Endothelial cell of umbilical vein (primary cell): Measurements from ENCODE around the gene FYN. TPM values are rescaled to one million over a fixed set of nuclear protein-coding genes. Genes with fewer than 3 reads are reported as not detected.

Experiments
- BruUV-seq: library from RNA; stranded (reverse); fragments of 400-500 nt; replicated peaks from 2 replicates; lab custom pipeline; 2021; lab: Mats Ljungman, UMichigan
- CTCF ChIA-PET: fragments of 300-600, 350-600 bp; sonication (Branson Sonifier 250); formaldehyde crosslinking; loops from one replicate; lab custom pipeline; 2021; ENCODE audit warnings: antibody characterized with exemption, inconsistent platforms; lab: Charles Lee
- POLR2A ChIA-PET: fragments of 300-600, 350-600 bp; sonication (Branson Sonifier 250); formaldehyde crosslinking; loops from one replicate; lab custom pipeline; 2021; ENCODE audit warnings: antibody characterized with exemption, inconsistent platforms; lab: Charles Lee
- DNase-seq: peaks from one replicate; pipeline ENCODE4 v3.0.0-alpha.2; 2011; ENCODE audit warnings: low read depth, low spot score
- FAIRE-seq: peaks from 2 replicates; lab custom pipeline; 2011; peaks lifted over from hg19 to GRCh38; lab: Jason Lieb, UNC
- H2AFZ ChIP-seq: 2 replicates; pipeline ENCODE4 v1.6.0; 2012; ENCODE audit warnings: low read depth, low read length, control low read depth, inconsistent platforms
- H3K27ac ChIP-seq: 2 replicates; pipeline ENCODE4 v1.5.1; 2011; ENCODE audit warnings: low read depth, mild to moderate bottlenecking, control low read depth, low read length, moderate library complexity; ENCODE audit not compliant: insufficient read depth
- H3K27me3 ChIP-seq, 2 experiments: 2 replicates each; pipeline versions ENCODE4 v1.6.0 to v1.6.1; 2011; ENCODE audit warnings: low read length in 2 of 2, mixed read lengths in 1 of 2; ENCODE audit not compliant: control insufficient read depth in 2 of 2, insufficient read depth in 2 of 2
- H3K36me3 ChIP-seq, 2 experiments: 2 replicates in 1 of 2; 3 replicates in 1 of 2; pipeline ENCODE4 v1.5.1; 2011; ENCODE audit warnings: low read length in 2 of 2, mild to moderate bottlenecking in 1 of 2, moderate library complexity in 1 of 2; ENCODE audit not compliant: control insufficient read depth in 2 of 2, insufficient read depth in 2 of 2; ENCODE audit errors: extremely low read depth in 1 of 2
- H3K4me1 ChIP-seq: 3 replicates; pipeline ENCODE4 v1.5.1; 2011; ENCODE audit warnings: mild to moderate bottlenecking, low read length; ENCODE audit not compliant: control insufficient read depth, insufficient read depth; ENCODE audit errors: extremely low read depth
- H3K4me2 ChIP-seq: 2 replicates; pipeline ENCODE4 v1.6.1; 2011; ENCODE audit warnings: low read length, control low read depth, mixed read lengths; ENCODE audit not compliant: insufficient read depth
- H3K4me3 ChIP-seq, 3 experiments: fragments of 200-600 bp in 1 of 3; sonication (generic), shearing (Covaris generic) in 1 of 3; replicated peaks in 1 of 3; 2 replicates each; pipeline ENCODE4 v1.5.1; 2011 to 2016; ENCODE audit warnings: control low read depth in 3 of 3, low read length in 3 of 3, mild to moderate bottlenecking in 2 of 3, inconsistent platforms in 1 of 3, low read depth in 1 of 3, moderate library complexity in 1 of 3; ENCODE audit not compliant: insufficient read depth in 1 of 3
- H3K79me2 ChIP-seq: 2 replicates; pipeline ENCODE4 v1.6.0; 2012; ENCODE audit warnings: low read length, inconsistent platforms; ENCODE audit not compliant: control insufficient read depth, insufficient read depth
- H3K9ac ChIP-seq: replicated peaks from 2 replicates; pipeline ENCODE3; 2011; ENCODE audit warnings: low read length, control low read depth; ENCODE audit not compliant: insufficient read depth; ENCODE audit errors: extremely low read depth
- H3K9me1 ChIP-seq: replicated peaks from 3 replicates; pipeline ENCODE4 v1.6.0; 2011; ENCODE audit warnings: mild to moderate bottlenecking, low read length; ENCODE audit not compliant: control insufficient read depth, insufficient read depth; ENCODE audit errors: extremely low read depth
- H3K9me3 ChIP-seq: replicated peaks from 2 replicates; pipeline ENCODE4 v1.5.1; 2012; ENCODE audit warnings: low read length, inconsistent platforms; ENCODE audit not compliant: control insufficient read depth, insufficient read depth
- H4K20me1 ChIP-seq: replicated peaks from 2 replicates; pipeline ENCODE3; 2011; ENCODE audit warnings: mild to moderate bottlenecking, low read length; ENCODE audit not compliant: control insufficient read depth, insufficient read depth; ENCODE audit errors: extremely low read depth
- EZH2 ChIP-seq: IDR thresholded peaks from 2 replicates; pipeline ENCODE4 v1.6.1; 2012; ENCODE audit warnings: borderline replicate concordance, low read depth, mild to moderate bottlenecking, moderate library complexity, low read length, inconsistent platforms; ENCODE audit not compliant: severe bottlenecking
- FOS ChIP-seq: IDR thresholded peaks from 2 replicates; pipeline ENCODE4 v1.6.1; 2011; ENCODE audit warnings: mild to moderate bottlenecking, low read length, moderate library complexity, borderline replicate concordance; ENCODE audit not compliant: insufficient read depth
- GATA2 ChIP-seq: IDR thresholded peaks from 2 replicates; pipeline ENCODE4 v1.7.0; 2011; ENCODE audit warnings: low read depth, mild to moderate bottlenecking, moderate library complexity, mixed read lengths, low read length; ENCODE audit not compliant: insufficient read length, insufficient read depth
- JUN ChIP-seq: IDR thresholded peaks from 2 replicates; pipeline ENCODE4 v1.6.1; 2011; ENCODE audit warnings: borderline replicate concordance, low read depth; ENCODE audit not compliant: insufficient read length, insufficient read depth
- MYC ChIP-seq: IDR thresholded peaks from one replicate; pipeline ENCODE4 v1.6.1; 2011; ENCODE audit warnings: mild to moderate bottlenecking, low read depth, low read length
- POLR2A ChIP-seq: IDR thresholded peaks from 2 replicates; pipeline ENCODE4 v1.6.1; 2012; ENCODE audit warnings: low read depth, mild to moderate bottlenecking, control low read depth, low read length
- POLR2AphosphoS5 ChIP-seq: IDR thresholded peaks from 2 replicates; pipeline ENCODE4 v1.6.1; 2012; ENCODE audit warnings: low read depth, mild to moderate bottlenecking, control low read depth, low read length, moderate library complexity; ENCODE audit not compliant: insufficient read depth
- dilution Hi-C: fragments of 300-500 bp; cut with MboI; formaldehyde crosslinking; loops from one replicate; pipeline ENCODE4 v1.15.0; 2019; ENCODE audit warnings: low sequenced_read_pairs; ENCODE audit not compliant: extremely low pct_ligation_motif_present
- intact Hi-C: fragments of 100-400 bp; cut with micrococcal nuclease; formaldehyde crosslinking; loops from one replicate; pipeline ENCODE4 v1.10.0; 2022
- polyA plus RNA-seq, 4 experiments: library from polyadenylated mRNA; depleted of rRNA in 3 of 4; stranded (reverse) in 3 of 4; unstranded in 1 of 4; fragments of >200 nt; gene quantifications; 2 replicates each; pipeline versions ENCODE4 v1.2.1 to v1.2.3, GENCODE V29; 2011 to 2012; ENCODE audit warnings: missing spikeins in 1 of 4
- total RNA-seq: library from RNA; stranded (reverse); gene quantifications from 2 replicates; pipeline ENCODE4 v1.2.3, GENCODE V29; 2021
- TF ChIP-seq, protein P1 (sequence below), 2 donors: IDR thresholded peaks; 1 replicate in 1 of 2; 2 replicates in 1 of 2; pipeline ENCODE4 v1.5.1; 2011; ENCODE audit warnings: low read length in 2 of 2, mild to moderate bottlenecking in 2 of 2, moderate library complexity in 2 of 2, control low read depth in 1 of 2, inconsistent platforms in 1 of 2, low read depth in 1 of 2; ENCODE audit not compliant: insufficient read depth in 1 of 2; ENCODE audit errors: extremely low read depth in 1 of 2
- TF ChIP-seq, protein P2 (sequence below): IDR thresholded peaks from 2 replicates; pipeline ENCODE4 v1.6.1; 2011; ENCODE audit not compliant: insufficient read depth, insufficient read length

Gene FYN
- total and polyA plus RNA-seq, 2 donors (not counting 3 experiments of a cell fraction or from before 2014, with no cell fraction given) = 69.0 to 143 TPM

DNA sequence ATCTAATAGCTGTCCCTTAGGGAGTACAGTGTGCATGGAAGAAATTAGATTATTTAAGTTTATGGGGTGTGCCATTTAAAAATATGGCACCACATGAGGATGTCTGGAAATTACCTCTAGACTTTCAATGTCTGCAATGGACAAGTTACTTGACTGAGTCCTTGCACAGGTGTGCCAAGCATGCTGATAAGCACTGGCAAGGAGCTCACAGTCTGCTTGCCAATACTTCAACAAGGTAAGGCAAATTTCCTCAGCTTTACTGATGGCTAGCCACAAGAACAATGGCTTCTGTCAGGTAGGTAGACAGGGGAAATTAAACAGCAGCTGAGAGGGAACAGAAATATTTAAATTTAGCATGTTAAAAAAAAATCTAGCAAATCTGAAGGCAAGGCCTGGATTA lies 176.4 kb downstream of the FYN start:
- Histone ChIP-seq H3K27ac (no peak overlapping the region), H3K4me1 (peaks cover 8% of the 10 kb centered on the region), H3K27me3 (no peaks in the 10 kb centered on the region), H2AFZ (no peak overlapping the region), H3K36me3 (peaks cover 0 to 30% of the 10 kb centered on the region in 2 experiments), H3K79me2 (no peaks in the 10 kb centered on the region), H4K20me1 (no peaks in the 10 kb centered on the region), H3K4me2 (no peak overlapping the region), H3K9ac (no peak overlapping the region), H3K4me3 (no peak overlapping the region), H3K9me3 (no peaks in the 10 kb centered on the region), H3K9me1 (no peaks in the 10 kb centered on the region)
- BruUV-seq = no TSS peak
- dilution Hi-C loops = no loop called here
- DNase-seq (no peak), FAIRE-seq (no peak)
- intact Hi-C loops = no loop called here
- ChIA-PET CTCF (interaction anchor here (1.2 to 1.7 kb wide), 4 partner anchors 13 to 347 kb away, joined by 3 to 5 read pairs (median 3); no protein-coding TSS in a partner anchor), POLR2A (no interaction called here)
- TF ChIP-seq POLR2A = no peak
- TF ChIP-seq POLR2AphosphoS5 = no peak
- TF ChIP-seq FOS = no peak
- TF ChIP-seq, protein P1, sequence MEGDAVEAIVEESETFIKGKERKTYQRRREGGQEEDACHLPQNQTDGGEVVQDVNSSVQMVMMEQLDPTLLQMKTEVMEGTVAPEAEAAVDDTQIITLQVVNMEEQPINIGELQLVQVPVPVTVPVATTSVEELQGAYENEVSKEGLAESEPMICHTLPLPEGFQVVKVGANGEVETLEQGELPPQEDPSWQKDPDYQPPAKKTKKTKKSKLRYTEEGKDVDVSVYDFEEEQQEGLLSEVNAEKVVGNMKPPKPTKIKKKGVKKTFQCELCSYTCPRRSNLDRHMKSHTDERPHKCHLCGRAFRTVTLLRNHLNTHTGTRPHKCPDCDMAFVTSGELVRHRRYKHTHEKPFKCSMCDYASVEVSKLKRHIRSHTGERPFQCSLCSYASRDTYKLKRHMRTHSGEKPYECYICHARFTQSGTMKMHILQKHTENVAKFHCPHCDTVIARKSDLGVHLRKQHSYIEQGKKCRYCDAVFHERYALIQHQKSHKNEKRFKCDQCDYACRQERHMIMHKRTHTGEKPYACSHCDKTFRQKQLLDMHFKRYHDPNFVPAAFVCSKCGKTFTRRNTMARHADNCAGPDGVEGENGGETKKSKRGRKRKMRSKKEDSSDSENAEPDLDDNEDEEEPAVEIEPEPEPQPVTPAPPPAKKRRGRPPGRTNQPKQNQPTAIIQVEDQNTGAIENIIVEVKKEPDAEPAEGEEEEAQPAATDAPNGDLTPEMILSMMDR (IDR thresholded peaks at IDR 0.05; ENCODE audit: extremely low read depth in 1 of 2, insufficient read depth in 1 of 2, low read depth in 1 of 2, low read length in 2 of 2) = no peak
- no peak for TF ChIP-seq MYC
- no peak for TF ChIP-seq GATA2
- TF ChIP-seq JUN = no peak
- no peak for TF ChIP-seq EZH2
- TF ChIP-seq, protein P2, sequence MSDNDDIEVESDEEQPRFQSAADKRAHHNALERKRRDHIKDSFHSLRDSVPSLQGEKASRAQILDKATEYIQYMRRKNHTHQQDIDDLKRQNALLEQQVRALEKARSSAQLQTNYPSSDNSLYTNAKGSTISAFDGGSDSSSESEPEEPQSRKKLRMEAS = no peak
